Measurements from ENCODE around the gene FPR3. TPM values are rescaled to one million over a fixed set of nuclear protein-coding genes. Genes with fewer than 3 reads are reported as not detected.

Gene FPR3
- under 0.01 and 0.88 TPM in 2 replicates for total RNA-seq

GRCh38 chr19:51794885-51795490 lies at the start of gene FPR3:
TSS of gene FPR3 (plus strand) at chr19:51795157. CDS start at chr19:51823749, 28,592 bp downstream.

GRCh38 chr19:51751655-51752054 lies 43.3 kb upstream of the FPR3 start, which contains the start of gene FPR1:
TSS of gene FPR1 (minus strand) at chr19:51751878. CDS start at chr19:51746994, 4,884 bp downstream.

GRCh38 chr19:51760697-51761356 lies 34.1 kb upstream of the FPR3 start, which contains the start of gene FPR2:
TSS of gene FPR2 (plus strand) at chr19:51761180. CDS start at chr19:51768659, 7,479 bp downstream.

Other genes with a start within 250 kb of the FPR3 start
- 7.7 and 29.9 TPM in 2 replicates for gene ZNF175, start 223.9 kb upstream of the FPR3 start, total RNA-seq
- gene SIGLEC5, start 164.8 kb upstream of the FPR3 start, total RNA-seq, result not detected in 2 replicates
- gene SIGLEC14, start 148.3 kb upstream of the FPR3 start, total RNA-seq, result not detected in 2 replicates
- 5.2 and 11.0 TPM in 2 replicates for gene SPACA6, start 101.8 kb upstream of the FPR3 start, total RNA-seq
- 10.4 and 33.9 TPM in 2 replicates for gene HAS1, start 71.2 kb upstream of the FPR3 start, total RNA-seq
- 1.6 and 1.8 TPM in 2 replicates for gene FPR1, start 43.3 kb upstream of the FPR3 start, total RNA-seq
- 0.05 and 0.30 TPM in 2 replicates for gene FPR2, start 34.0 kb upstream of the FPR3 start, total RNA-seq
- gene ZNF577, start 92.8 kb downstream of the FPR3 start, total RNA-seq, result 9.1 and 14.0 TPM in 2 replicates
- 8.9 and 9.7 TPM in 2 replicates for gene ZNF649, start 109.9 kb downstream of the FPR3 start, total RNA-seq
- gene ZNF613, start 132.3 kb downstream of the FPR3 start, total RNA-seq, result 8.0 and 8.4 TPM in 2 replicates
- gene ZNF350, start 191.7 kb downstream of the FPR3 start, total RNA-seq, result 7.7 and 8.3 TPM in 2 replicates
- 12.5 and 13.3 TPM in 2 replicates for gene ZNF615, start 213.1 kb downstream of the FPR3 start, total RNA-seq
- gene ZNF614, start 233.2 kb downstream of the FPR3 start, total RNA-seq, result 10.1 and 11.5 TPM in 2 replicates